GM21360 (cell line): ENCODE results near the gene CPSF4.

Experiments used
- ATAC-seq: cut with Tn5 transposase; IDR thresholded peaks from one replicate; pipeline ENCODE4 v1.9.1; 2021; ENCODE audit warnings: mild to moderate bottlenecking, moderate library complexity; ENCODE audit not compliant: unreplicated experiment

Gene CPSF4

DNA sequence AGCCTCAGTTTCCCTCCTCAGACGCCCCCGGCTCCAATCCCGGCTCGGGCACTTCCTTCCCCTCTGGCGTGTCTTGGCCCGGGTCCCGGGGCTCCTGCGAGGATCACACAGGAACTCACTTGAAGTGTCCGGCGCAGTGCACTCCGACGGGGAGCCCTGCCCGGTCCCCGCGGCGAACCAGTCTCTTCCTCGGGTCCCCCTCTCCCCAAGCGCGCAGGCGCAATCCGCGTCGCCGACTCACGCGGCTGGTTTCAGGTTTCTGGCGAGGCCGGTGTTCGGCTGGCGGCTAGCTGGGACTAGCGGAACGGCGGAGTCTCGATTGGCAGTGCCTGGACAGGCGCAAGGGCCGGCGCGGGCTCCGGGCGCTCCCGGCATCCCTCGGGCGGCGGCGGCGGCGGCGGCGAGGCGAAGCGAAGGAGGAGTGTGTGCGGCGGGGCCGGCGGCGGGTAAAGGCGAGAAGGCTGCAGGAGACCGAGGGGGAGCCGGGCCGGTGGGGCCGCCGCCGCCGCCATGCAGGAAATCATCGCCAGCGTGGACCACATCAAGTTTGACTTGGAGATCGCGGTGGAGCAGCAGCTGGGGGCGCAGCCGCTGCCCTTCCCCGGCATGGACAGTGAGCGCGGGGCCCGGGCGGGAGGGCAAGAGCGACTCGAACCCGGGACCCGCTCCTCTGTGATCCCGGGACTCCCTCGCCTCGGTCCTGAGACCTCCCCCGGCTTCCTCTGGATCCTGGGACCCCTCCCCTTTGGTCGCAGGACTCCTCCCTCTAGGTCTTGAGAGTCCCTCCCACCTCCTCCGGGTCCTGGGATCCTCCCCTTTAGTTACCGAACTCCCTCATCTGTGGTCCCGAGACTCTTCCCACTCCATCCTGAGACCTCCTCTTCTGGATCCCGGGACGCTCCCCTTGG lies at the start of gene CPSF4, which contains the start of gene PTCD1:
TSS of gene CPSF4 (plus strand) at position 371 of the 908 bp plus-strand sequence. CDS start at position 511, 140 bp downstream.
TSS of gene PTCD1 (minus strand) at position 226 of the 908 bp plus-strand sequence. CDS start 3,556 bp downstream, outside the sequence.
- ATAC-seq, result peak; percentile 86

DNA sequence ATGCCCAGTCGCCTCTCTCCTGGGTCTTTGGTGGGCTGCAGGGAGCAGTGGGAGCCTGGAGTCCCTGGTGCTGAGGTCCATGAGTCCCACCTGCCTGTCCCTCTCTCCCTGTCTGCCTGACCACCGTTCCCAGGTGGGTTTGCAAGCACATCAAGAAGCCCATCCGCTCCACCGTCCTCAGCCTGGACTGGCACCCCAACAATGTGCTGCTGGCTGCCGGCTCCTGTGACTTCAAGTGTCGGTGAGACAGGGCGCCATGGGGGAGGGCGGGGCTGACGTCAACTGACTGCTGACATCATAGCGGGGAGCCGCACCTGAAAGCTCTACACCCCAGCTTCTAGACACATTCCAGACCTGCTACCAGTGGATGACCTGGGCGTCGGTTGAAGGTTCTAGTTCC lies 49.0 kb upstream of the CPSF4 start:
- ATAC-seq, result no peak

DNA sequence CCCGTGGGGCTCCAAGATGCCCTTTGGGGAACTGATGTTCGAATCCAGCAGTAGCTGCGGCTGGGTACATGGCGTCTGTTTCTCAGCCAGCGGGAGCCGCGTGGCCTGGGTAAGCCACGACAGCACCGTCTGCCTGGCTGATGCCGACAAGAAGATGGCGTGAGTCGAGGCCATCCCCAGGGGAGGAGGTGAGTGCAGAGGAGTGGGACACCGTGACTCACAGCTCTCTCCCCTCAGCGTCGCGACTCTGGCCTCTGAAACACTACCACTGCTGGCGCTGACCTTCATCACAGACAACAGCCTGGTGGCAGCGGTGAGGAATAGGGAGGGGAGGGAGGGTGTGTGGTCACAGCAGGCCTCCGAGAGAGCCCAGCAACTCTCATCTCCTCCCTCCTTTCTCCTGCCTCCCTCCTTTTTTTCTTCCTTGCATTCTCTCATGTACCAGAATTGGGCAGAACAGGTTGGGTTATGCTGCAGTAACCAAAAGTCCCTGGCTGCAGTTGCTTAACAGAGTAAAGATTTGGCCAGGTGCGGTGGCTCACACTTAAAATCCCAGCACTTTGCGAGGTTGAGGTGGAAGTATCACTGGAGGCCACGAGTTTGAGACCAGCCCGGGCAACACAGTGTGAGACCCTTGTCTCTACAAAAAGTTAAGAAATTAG lies 47.7 kb upstream of the CPSF4 start:
- no peak for ATAC-seq

DNA sequence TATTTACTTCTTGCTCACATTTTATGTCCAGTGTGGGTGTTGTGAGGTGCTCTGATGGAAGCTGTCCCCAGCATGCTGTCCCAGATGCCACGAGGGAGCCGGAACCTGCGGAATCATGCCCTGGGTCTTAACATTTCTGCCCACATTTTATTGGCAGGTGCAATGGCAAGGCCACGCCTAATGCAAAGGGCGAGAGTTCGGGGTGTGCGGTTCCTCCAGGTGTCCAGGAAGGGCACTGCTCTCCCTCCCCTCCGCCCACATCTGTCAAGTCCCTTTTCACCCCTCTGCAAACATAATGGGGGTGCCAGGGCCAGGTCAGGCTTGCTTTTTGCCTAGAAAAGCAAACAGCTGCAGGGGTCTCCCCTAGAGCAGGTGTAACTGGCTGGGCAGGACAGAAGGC lies 46.7 kb upstream of the CPSF4 start:
- ATAC-seq, result no peak

DNA sequence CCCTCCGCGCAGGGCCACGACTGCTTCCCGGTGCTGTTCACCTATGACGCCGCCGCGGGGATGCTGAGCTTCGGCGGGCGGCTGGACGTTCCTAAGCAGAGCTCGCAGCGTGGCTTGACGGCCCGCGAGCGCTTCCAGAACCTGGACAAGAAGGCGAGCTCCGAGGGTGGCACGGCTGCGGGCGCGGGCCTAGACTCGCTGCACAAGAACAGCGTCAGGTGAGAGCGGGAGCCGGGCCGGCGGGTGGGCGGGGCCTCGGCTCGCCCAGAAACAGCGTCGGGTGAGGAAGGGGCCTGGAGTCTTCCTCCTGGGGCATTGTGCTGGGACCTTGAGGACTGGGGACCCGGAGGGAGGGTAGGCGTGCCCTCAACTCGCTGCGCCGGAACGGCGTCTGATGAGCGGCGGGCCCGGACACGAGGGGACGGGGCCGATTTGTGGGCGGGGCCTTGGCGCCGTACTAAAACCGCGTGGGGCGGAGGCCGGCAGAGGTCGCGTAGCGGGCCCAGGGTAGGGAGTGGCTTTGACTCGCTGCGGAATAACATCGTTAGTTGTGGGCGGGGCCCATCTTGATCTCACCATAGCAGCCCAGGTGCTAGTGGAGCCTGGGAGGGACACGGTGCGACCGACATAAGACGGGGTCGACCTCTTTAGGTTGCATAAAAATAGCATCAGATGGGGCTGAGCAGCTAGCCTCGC lies 45.9 kb upstream of the CPSF4 start:
- ATAC-seq, result peak; percentile 66

DNA sequence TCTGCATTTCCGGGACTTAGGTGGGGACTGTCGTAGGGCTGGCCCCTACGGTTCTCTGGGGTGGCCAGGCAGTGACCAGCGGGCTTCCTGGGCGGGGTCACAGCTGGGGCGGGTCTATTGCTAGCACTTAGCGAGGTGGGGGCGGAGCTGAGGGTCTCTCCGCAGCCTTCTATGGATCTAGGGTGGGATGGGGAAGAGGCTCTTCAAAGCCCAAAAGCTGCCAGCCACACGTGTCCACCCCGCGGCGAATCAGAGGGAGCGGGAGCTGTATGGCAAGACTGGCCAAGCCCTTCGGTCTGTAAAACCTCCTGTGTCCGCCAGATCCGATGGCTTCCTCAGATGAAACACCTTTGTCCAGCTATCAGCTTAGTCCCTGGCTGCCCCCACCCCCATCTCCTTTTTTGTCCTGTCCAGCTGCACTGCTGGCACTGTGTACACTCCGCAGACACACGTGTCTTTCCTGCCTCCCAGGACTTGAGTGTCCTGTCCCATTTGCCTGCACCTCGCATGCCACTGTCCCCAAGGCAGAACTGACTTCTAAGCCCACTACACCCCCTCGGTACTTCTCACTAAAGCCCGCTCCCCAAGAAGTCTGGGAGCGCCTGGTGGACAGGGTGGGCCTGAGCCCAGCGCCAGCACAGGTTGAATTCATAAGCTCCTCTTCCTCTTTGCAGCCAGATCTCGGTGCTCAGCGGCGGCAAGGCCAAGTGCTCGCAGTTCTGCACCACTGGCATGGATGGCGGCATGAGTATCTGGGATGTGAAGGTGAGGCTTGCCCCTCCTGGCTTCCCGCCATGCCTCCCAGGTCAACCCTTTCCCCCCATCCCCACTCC lies 45.2 kb upstream of the CPSF4 start:
- ATAC-seq, result no peak

DNA sequence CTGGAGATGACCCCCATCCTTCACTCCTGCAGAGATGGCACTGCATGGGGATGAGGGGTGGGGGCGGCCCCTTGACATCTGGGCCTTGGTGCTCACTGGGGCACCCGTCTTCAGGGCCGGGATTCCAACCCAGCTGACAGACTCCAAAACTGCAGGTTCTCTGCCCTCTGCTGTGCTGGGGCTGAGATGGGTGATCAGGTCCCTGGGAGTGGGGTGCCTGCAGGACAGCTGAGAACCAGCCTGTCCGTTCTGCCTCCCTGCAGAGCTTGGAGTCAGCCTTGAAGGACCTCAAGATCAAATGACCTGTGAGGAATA lies 44.6 kb upstream of the CPSF4 start:
- ATAC-seq, result no peak

DNA sequence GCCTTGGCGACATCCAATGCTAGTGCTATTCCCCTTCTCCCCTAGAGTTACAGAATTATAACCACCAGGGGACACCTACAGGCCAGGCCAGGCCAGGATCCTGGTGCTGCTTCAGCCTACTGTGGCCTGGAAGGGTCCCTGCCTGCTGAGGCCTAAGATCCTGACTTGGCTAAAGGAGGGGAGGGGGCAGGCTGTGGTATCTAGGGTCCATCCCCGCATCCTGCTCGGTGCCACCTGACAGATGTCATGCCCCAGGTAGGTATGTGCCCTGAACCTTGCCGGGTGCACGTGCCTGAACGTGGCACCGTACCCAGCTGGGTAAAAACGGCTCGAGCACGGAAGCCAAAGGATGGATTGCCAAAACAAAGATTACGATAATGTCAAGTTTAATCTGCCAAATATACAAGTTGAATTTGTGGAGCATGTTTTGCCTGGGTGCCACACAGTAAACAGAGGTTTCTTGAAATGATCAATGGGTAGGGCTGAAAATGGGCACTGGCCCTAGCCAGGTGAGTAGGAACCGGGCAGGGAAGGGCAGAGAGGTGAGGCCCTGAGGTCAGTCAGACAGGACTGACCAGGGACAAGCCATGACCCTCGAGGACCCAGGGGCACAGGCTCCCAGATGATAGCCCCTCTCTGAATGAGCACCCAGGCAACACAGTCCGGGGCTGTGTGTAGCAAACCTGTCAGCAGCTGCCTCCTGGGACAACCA lies 43.0 kb upstream of the CPSF4 start:
- no peak for ATAC-seq

DNA sequence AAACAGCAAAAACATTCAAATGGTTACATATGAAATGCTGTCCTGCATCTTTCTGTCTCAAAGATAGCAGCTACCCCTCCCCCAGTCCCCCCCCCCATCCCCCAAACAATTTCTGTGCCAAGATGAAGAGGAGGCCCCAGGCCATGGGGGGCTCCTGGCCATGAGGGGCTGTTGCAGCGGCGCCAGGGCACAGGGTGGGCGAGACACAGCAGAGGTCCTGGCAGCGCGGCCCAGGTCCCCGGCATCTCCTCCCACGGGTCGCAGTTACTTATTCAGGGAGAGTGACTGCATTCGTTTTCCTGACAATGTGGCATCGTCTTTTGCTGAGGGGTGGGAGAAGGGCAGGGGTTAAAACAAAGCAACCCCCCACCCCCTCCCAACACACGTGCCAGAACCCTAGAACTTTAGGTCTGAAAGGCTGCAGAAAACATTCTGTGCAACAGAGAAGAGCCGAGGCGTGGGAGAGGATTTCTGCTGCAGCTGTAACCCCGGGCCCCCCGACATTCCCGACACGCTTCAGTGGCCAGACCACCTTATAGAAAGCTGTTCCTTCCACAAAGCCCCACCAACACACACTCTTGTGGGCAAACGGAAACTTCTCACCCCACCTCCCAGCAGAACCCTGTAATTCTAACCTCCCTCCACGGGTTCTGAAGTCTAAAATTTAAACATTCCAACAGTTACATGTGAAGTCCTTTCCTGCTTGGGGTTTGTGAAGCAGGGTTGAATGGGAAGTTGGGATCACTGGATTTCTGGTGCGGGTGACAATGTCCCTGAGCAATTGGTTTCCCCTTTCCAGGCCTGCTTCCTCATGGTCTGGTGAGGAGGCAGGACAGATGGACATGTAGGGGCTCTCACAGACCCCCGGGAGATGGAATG lies 42.1 kb upstream of the CPSF4 start:
- no peak for ATAC-seq

DNA sequence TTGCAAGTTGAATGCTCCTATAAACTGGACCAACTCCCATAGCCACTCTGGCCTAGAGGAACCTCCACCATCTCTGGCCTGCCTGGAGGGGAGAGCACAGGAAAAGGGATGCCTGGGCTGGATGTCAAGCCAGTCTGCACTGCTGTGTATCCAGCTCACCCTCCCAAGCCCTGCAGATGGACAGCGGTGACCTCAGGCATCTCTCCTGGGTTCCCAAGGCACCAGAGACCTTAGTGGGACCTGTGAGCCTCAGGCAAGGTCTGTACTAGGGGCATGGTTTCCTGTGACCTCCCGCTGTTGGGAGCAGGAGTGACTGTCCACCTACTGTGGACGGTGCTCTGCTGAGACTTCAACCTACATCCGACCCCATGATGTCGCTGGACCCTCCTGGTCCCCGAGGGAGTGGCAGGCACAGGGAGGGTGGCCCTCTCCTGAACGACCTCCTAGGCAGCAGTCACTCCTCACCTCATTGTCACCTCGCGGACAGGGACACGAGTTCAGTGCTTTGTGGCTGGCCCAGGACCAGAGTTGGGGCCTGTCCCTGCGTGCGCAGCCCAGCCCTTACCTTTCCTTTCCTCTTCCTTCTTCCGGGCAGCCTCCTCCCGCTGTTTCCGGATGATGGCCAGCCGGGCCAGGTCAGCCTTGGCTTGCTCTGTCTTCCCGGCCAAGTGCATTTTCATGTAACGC lies 41.3 kb upstream of the CPSF4 start:
- no peak for ATAC-seq

DNA sequence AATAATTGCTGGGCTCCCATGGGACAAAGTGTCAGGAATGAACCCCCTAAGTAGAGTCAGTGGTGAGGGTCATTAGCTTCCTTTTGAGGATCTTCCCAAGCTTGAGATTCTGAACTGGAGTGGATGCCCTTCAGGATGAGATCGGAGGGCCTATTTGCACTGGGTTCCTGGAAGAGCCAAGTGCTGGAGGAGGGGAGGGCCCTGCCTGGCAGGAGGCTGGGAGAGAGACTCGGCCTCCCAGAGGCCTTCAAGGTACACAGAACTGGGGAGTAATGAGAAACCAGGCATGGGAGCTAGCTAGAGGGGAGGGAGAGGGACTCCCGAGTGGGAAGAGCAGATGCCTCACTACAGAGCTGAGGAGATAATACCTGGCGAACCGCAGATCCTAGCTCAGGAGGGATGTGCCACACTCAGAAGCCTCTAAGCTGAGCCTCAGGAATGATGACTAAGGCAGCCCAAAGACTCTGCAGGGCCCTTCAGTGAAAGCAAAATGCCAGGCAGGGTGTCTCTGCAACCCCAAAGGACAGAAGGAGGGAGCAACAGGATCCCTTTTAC lies 39.8 kb upstream of the CPSF4 start:
- no peak for ATAC-seq

DNA sequence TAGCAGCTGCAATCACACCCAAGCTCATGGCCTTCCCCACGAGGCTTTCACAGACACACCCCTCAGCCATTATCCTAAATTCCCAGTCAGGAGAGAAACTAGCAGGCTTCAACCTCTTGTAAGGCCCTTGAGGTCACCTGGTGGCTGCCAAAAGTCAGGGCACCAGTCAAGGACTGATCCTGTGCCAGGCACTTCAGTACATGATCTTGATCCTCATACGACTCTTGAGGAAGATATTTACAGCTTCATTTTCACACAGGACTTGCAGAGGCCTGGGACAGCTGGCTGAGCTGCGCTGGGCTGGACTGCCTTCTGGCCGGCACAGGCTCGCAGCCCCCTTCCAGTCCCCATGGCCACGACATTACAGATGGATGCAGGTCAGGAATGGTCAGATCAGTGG lies 39.1 kb upstream of the CPSF4 start:
- ATAC-seq, result no peak

DNA sequence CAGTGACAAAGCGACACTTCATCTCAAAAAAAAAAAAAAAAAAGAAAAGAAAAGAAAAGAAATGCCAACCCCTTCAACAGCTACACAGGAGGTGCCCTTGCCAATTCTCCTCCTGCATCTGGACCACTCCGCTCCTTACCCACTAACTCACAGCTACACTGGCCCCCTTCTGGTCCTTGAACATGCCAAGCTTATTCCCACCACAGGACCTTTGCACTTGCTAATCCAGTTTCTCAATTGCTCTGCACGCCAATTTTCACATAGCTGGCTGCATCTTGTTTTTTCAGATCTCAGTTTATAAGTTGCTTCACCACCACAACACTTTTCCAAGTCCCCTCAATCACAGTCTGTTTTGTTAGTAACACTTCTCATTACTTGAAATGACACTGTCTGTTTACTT lies 35.9 kb upstream of the CPSF4 start:
- no peak for ATAC-seq

DNA sequence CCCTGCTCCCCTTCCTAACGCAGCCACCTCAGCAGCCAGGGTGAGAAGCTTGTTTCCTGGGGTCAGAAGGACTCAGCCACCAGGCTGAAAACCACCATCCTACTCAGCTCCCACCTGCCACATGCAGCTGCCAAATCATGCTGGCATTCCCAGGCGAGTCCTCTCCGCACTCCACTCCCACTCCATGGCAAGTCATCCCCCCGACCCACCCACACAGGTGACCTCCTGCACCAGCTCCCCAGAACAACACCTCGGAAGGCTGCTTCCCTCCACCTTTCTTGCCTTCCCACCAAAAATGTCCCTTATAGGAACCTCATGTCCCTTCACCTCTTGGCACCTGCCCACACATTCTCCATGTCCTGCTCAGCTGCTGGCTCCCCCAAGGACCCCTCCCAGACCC lies 35.0 kb upstream of the CPSF4 start:
- no peak for ATAC-seq

DNA sequence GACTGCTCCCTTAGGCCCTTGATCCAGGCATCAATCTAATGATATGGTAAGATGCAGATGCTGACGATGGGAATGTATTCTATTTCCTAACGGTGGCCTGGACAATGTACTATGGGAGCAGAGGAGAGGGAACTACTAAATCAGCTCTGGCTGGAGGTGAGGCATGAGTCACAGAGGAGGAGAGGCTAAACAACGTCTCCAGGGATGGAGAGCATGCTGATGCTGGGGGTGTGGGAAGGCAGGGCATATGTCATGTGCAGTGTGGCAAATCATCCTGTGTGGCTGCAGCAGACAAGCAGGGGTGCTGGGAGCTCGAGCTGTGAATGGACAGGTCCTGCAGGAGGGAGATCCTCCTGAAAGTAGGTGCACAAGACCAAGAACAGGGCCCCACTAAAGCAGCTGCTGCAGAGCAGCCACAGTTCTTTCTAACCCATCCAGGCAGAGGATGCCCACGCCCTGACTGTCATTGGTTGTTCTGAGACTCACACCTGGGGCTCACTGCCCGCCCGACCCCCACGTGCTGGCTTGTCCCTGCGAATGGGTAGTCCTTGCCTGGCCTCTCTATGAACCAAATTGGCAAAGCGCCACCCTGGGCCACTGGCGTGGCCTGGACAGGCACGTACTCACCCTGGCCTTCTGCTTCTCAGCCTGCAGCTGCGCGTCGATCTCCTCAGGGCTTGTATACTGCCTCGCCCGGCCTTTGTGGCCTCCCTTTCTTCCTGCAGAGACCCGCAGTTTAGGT lies 34.3 kb upstream of the CPSF4 start:
- no peak for ATAC-seq

DNA sequence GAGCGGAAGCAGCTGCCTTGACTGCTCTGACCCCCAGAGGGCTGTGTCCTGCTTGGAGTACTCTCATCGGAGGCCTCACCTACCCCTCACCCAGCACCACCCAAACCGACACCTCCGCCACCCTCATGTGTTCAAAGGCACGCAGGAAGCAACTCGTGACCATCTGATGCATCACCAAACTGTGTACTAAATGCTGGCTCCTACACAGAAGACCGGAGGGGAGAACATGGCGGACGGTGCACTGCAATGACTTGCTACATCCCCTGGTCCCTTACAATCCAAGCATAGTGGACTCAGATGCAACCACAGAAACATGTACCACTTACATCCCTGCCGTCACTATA lies 33.8 kb upstream of the CPSF4 start:
- no peak for ATAC-seq

DNA sequence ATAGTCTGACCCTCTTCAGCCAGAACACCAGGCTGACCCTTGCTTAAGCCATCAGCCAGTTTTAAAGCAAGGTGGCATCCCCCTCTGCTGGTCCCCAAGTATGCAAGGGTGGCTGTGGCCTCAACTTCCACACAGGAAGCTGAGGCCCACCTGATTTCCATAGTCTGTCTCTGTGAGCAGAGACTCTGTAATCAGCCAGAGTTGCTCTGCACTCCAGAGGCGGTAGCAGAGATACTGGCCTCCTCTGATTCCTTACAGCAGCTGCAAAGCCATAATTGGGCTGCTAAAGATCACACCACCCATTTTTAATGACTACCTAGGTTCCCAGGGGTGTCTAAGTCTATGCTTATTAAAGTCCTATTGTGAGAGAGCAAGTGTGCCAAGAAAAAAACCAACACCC lies 32.2 kb upstream of the CPSF4 start:
- no peak for ATAC-seq

DNA sequence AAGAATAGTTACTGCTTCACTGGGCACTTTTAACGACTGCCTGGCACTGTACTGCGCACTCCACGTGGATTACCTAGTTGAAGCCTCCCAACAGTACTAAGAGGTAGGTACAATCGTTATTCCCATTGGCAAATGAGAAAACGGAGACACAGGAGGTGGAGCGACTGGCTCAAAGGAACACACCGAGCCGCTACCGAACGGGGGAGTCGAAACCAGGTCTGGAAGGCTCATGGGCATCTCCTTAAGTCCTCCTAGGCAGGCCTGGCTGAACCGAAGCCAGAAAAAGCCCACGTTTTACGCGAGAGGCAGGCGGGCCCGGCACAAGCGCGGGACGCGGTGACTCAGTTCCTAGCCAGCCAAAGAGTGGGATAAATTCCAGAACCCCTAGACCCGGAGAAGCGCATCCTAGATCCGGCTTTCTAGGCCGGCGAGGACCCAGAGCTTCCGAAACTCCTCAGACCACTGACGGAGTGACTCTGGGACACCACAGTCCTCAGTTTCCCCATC lies 30.8 kb upstream of the CPSF4 start:
- peak; percentile 2 for ATAC-seq
